Esophagus muscularis mucosa (tissue), 4 donors: ENCODE results near the gene PRSS38. TPM values are rescaled to one million over a fixed set of nuclear protein-coding genes. Genes with fewer than 3 reads are reported as not detected.

Source experiments
- DNase-seq: peaks from one replicate; pipeline ENCODE4 v3.0.0-alpha.2; 2017; ENCODE audit errors: extremely low spot score
- H3K27ac ChIP-seq, 4 donors: fragments of 200-600 bp; sonication (generic); replicated peaks in 1 of 4; 1 replicate in 3 of 4; 2 replicates in 1 of 4; pipeline ENCODE4 v1.5.1; 2016 to 2019; ENCODE audit warnings: mild to moderate bottlenecking in 1 of 4
- H3K27me3 ChIP-seq, 4 donors: fragments of 200-600 bp; sonication (generic); one replicate each; pipeline versions ENCODE4 v1.5.1 to v1.6.0; 2016 to 2019
- H3K36me3 ChIP-seq, 4 donors: fragments of 200-600 bp; sonication (generic); one replicate each; pipeline ENCODE4 v1.5.1; 2016 to 2019
- H3K4me1 ChIP-seq, 4 donors: fragments of 200-600 bp; sonication (generic); one replicate each; pipeline ENCODE4 v1.5.1; 2016 to 2019
- H3K4me3 ChIP-seq, 4 donors: fragments of 200-600 bp; sonication (generic); 1 replicate in 2 of 4; 2 replicates in 2 of 4; pipeline ENCODE4 v1.5.1; 2016 to 2019; ENCODE audit warnings: mild to moderate bottlenecking in 4 of 4, moderate library complexity in 1 of 4
- H3K9me3 ChIP-seq, 4 donors: fragments of 200-600 bp; sonication (generic); 1 replicate in 3 of 4; 2 replicates in 1 of 4; pipeline ENCODE4 v1.5.1; 2016 to 2019
- EP300 ChIP-seq: sonication (generic); formaldehyde crosslinking; IDR thresholded peaks from one replicate; pipeline ENCODE4 v1.6.1; 2017; ENCODE audit warnings: antibody characterized with exemption
- POLR2A ChIP-seq: fragments of 450-650 bp; IDR thresholded peaks from one replicate; pipeline ENCODE4 v1.6.1; 2017; ENCODE audit warnings: antibody characterized with exemption, moderate library complexity, mild to moderate bottlenecking, low read depth
- POLR2AphosphoS5 ChIP-seq, 2 donors: sonication (generic); formaldehyde crosslinking; IDR thresholded peaks; one replicate each; pipeline ENCODE4 v1.6.1; 2017; ENCODE audit warnings: antibody characterized with exemption in 2 of 2
- WGBS: methylation state at CpG from one replicate; pipeline ENCODE4 v1.1.5; 2018; 5-methylcytosine and 5-hydroxymethylcytosine counted together
- intact Hi-C: fragments of 100-400 bp; cut with DNase I; formaldehyde crosslinking; loops from one replicate; pipeline ENCODE4 v1.15.1; 2023
- total RNA-seq, 4 donors: library from RNA; depleted of rRNA; stranded (reverse); fragments of >200 nt; gene quantifications; one replicate each; pipeline versions ENCODE4 v1.1.0 to v1.2.1, GENCODE V29; 2016
- TF ChIP-seq, protein P1 (sequence below), 3 experiments: fragments of 200-600 bp in 2 of 3; fragments of 450-650 bp in 1 of 3; sonication (generic) in 2 of 3; IDR thresholded peaks; one replicate each; pipeline ENCODE4 v1.5.1; 2017 to 2019; ENCODE audit warnings: antibody characterized with exemption in 3 of 3, mild to moderate bottlenecking in 2 of 3, moderate library complexity in 1 of 3

The PRSS38 gene
- total RNA-seq, 4 donors from 2014 or later, result not detected

DNA sequence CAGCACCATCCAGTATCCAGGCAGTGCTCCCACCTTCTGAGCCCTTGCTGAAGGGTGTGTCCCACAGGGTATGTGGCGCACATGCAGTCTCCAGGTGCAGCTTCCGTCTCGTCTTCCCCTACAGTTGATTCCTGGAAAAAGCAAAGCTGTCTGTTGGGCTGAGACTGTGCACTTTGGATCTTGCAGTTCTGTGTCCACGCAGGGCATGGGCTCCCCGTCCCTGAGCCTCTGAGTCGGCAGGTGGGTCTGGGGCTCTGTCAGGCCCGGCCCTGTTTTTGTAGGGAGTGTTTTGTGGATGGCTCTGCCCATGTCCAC lies 47.4 kb upstream of the PRSS38 start:
- DNase-seq, result no peak
- intact Hi-C loops, result loop anchor here (10.0 kb wide), 1 partner anchor 317 kb away; the partner anchor contains the start of gene ARF1
- H3K36me3 ChIP-seq, result peaks cover 7 to 77% (median 64%) of the 10 kb centered on the region in 4 donors

DNA sequence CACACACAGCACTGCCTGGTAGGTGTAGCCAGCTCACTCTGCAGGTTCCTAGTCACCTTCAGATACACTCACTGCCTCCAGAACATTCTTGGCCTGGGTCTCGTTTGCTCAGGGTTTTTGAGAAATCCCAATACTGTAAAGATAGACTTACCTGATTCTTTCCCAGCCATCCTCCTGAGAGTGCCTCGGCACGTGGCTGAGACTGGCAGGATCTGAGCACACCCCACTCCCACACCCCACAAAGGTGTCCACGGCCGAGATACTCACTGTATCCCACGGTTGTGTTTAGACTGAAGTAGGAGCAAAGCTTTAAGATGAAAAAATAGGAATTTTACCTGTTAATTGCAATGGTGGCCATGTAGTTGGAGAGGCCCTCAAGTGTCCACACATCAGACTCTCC lies 46.8 kb upstream of the PRSS38 start:
- H3K4me3 ChIP-seq, result no peak overlapping the region
- WGBS, result 95% methylated on average over 6 of the region's 6 CpGs
- H3K27me3 ChIP-seq, result no peaks in the 10 kb centered on the region
- peaks cover 7 to 77% (median 65%) of the 10 kb centered on the region in 4 donors for H3K36me3 ChIP-seq
- TF ChIP-seq, protein P1, sequence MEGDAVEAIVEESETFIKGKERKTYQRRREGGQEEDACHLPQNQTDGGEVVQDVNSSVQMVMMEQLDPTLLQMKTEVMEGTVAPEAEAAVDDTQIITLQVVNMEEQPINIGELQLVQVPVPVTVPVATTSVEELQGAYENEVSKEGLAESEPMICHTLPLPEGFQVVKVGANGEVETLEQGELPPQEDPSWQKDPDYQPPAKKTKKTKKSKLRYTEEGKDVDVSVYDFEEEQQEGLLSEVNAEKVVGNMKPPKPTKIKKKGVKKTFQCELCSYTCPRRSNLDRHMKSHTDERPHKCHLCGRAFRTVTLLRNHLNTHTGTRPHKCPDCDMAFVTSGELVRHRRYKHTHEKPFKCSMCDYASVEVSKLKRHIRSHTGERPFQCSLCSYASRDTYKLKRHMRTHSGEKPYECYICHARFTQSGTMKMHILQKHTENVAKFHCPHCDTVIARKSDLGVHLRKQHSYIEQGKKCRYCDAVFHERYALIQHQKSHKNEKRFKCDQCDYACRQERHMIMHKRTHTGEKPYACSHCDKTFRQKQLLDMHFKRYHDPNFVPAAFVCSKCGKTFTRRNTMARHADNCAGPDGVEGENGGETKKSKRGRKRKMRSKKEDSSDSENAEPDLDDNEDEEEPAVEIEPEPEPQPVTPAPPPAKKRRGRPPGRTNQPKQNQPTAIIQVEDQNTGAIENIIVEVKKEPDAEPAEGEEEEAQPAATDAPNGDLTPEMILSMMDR (IDR thresholded peaks at IDR 0.05), result no peak
- TF ChIP-seq EP300 (no peak), POLR2A (no peak), POLR2AphosphoS5 (IDR thresholded peaks at IDR 0.05) (no peak)
- H3K27ac ChIP-seq, result no peak overlapping the region
- H3K4me1 ChIP-seq, result peaks cover 0 to 13% (median 6%) of the 10 kb centered on the region in 4 donors
- intact Hi-C loops, result loop anchor here (10.0 kb wide), 1 partner anchor 316 kb away; the partner anchor contains the start of gene ARF1
- DNase-seq, result no peak
- no peaks in the 10 kb centered on the region for H3K9me3 ChIP-seq

More for the DNA sequence above, 47.4 kb upstream of the PRSS38 start:
- Histone ChIP-seq H3K9me3 (no peaks in the 10 kb centered on the region), H3K4me3 (no peak overlapping the region), H3K27ac (no peak overlapping the region), H3K27me3 (no peaks in the 10 kb centered on the region), H3K4me1 (peaks cover 5 to 19% (median 11%) of the 10 kb centered on the region in 4 donors)
- TF ChIP-seq, protein P1 (IDR thresholded peaks at IDR 0.05), result no peak
- TF ChIP-seq POLR2AphosphoS5 (IDR thresholded peaks at IDR 0.05) (no peak), POLR2A (no peak), EP300 (no peak)
- WGBS, result 97% methylated on average over 4 of the region's 7 CpGs

DNA sequence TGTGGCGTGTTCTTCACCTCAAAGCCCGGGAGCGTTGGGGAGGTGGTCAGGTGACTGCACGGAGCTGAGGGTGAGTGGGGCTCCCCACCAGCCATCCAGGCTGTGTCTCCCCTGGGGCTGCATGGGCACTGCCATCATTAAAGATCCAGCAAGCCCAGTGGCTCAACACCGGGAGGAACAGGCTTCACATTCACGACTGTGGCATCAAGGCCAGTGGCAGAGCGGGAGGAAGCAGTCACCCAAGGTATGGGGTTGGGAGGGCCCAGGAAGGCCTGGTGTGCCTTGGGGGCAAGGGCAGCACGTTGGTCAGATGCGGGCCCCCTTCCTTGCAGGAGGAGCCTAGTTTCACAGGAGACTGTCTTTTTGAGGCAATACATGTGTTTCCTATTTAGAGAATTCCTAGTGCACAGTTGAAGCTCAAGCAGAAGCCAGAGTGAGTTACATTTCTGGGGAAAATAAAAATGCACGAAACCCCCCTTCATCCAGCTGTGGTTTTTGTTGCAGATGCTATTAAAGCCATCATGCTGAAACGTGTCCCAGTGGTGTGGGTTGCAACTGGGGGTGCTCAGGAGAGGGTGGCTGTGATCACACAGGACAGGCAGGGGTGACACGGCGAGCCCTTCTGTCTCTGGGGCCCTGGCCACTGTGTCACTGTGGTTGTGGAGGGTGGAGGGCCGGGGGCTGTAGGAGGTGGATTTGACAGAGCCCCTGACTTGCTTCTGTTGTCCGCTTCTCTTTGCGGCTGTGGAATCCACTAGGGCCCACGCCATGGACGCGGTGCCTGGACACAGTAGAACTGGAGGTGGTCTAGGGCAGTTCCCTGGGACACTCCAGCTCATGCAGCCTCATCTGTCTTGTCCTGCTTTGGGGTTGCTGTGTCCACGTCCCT lies 46.2 kb upstream of the PRSS38 start:
- Histone ChIP-seq H3K36me3 (peaks cover 7 to 83% (median 70%) of the 10 kb centered on the region in 4 donors), H3K27ac (no peak overlapping the region), H3K4me1 (peaks cover 0 to 10% (median 2%) of the 10 kb centered on the region in 4 donors), H3K4me3 (no peak overlapping the region), H3K27me3 (no peaks in the 10 kb centered on the region), H3K9me3 (no peaks in the 10 kb centered on the region)
- no peak for DNase-seq
- TF ChIP-seq POLR2AphosphoS5 (IDR thresholded peaks at IDR 0.05) (no peak), EP300 (no peak), POLR2A (no peak)
- TF ChIP-seq, protein P1 (IDR thresholded peaks at IDR 0.05), result no peak
- intact Hi-C loops, result loop anchor here (10.0 kb wide), 1 partner anchor 316 kb away; the partner anchor contains the start of gene ARF1
- 91% methylated on average over 18 of the region's 20 CpGs for WGBS

- no peak for TF ChIP-seq POLR2A
- TF ChIP-seq POLR2AphosphoS5 (IDR thresholded peaks at IDR 0.05), result no peak
- TF ChIP-seq EP300, result no peak
- TF ChIP-seq, protein P1 (IDR thresholded peaks at IDR 0.05), result no peak
- H3K9me3 ChIP-seq, result no peaks in the 10 kb centered on the region
- intact Hi-C loops, result loop anchor here (10.0 kb wide), 1 partner anchor 315 kb away; the partner anchor contains the start of gene ARF1
- H3K27ac ChIP-seq, result no peak overlapping the region
- H3K27me3 ChIP-seq, result no peaks in the 10 kb centered on the region
- no peak overlapping the region for H3K4me3 ChIP-seq
- peaks cover 7 to 80% (median 68%) of the 10 kb centered on the region in 4 donors for H3K36me3 ChIP-seq
- DNase-seq, result no peak
- WGBS, result 94% methylated on average over 15 of the region's 15 CpGs
- H3K4me1 ChIP-seq, result peaks cover 0 to 17% (median 8%) of the 10 kb centered on the region in 4 donors
Measured at GRCh38 chr1:227769936-227770494, 45.5 kb upstream of the PRSS38 start.
